T-helper 2 cell (primary cell): ENCODE data around the gene EFNA3.

Experiments
- DNase-seq, 5 experiments: peaks; one replicate each; pipeline versions ENCODE4 v3.0.0 to v3.0.0-alpha.2; 2012 to 2022

EFNA3 gene

GRCh38 chr1:155084722-155085503, 6.3 kb downstream of the EFNA3 start:
- peak; percentile 82 to 93 (median 85) for DNase-seq

GRCh38 chr1:155085504-155086127, 7.0 kb downstream of the EFNA3 start:
- DNase-seq: peak; percentile 48 to 71 (median 64)

GRCh38 chr1:155086128-155086741, 7.6 kb downstream of the EFNA3 start:
- peak; percentile 67 to 78 (median 72) for DNase-seq

GRCh38 chr1:155086856-155087535, 8.4 kb downstream of the EFNA3 start:
- DNase-seq: no peak

GRCh38 chr1:155091071-155092051, 12.7 kb downstream of the EFNA3 start:
- peak; percentile 55 to 72 (median 69) for DNase-seq

GRCh38 chr1:155092131-155092530, 13.5 kb downstream of the EFNA3 start:
- no peak for DNase-seq

- no peak for DNase-seq
These were observed 14.0 kb downstream of the EFNA3 start for GRCh38 chr1:155092641-155093040.

GRCh38 chr1:155093911-155094621, 15.4 kb downstream of the EFNA3 start:
- no peak for DNase-seq

- no peak for DNase-seq
These were observed 15.9 kb downstream of the EFNA3 start for GRCh38 chr1:155094622-155094948.

- no peak for DNase-seq
These were observed 20.7 kb downstream of the EFNA3 start for GRCh38 chr1:155099331-155099730.

GRCh38 chr1:155103325-155103724, 24.7 kb downstream of the EFNA3 start:
- DNase-seq: no peak

- DNase-seq: no peak
These were observed 26.2 kb downstream of the EFNA3 start for GRCh38 chr1:155104605-155105534.

GRCh38 chr1:155105604-155106011, 27.0 kb downstream of the EFNA3 start:
- no peak for DNase-seq

GRCh38 chr1:155106862-155107261, 28.2 kb downstream of the EFNA3 start:
- no peak for DNase-seq

GRCh38 chr1:155107309-155108264, 28.9 kb downstream of the EFNA3 start:
- no peak for DNase-seq

- no peak for DNase-seq
These were observed 29.7 kb downstream of the EFNA3 start for GRCh38 chr1:155108296-155108695.

GRCh38 chr1:155110381-155110780, 31.7 kb downstream of the EFNA3 start:
- no peak for DNase-seq

- DNase-seq: no peak
These were observed 32.2 kb downstream of the EFNA3 start for GRCh38 chr1:155110826-155111225.

- no peak for DNase-seq
These were observed 34.9 kb downstream of the EFNA3 start for GRCh38 chr1:155113450-155113980.
